CD1c-positive myeloid dendritic cell (primary cell): Measurements from ENCODE around the gene ADD1.
"Not testable (repeated sequence)": the region's sequence is repeated elsewhere in the genome, so short reads cannot be mapped to it uniquely, and the experiment has no call there.

ENCODE experiments used
- DNase-seq: peaks from one replicate; pipeline ENCODE4 v3.0.0-alpha.2; 2016; ENCODE audit errors: extremely low spot score

The ADD1 gene

GRCh38 chr4:2886161-2886560 lies 42.5 kb downstream of the ADD1 start:
- DNase-seq: no peak

- no peak for DNase-seq
Measured at GRCh38 chr4:2886622-2887021, 43.0 kb downstream of the ADD1 start.

GRCh38 chr4:2887343-2887742 lies 43.7 kb downstream of the ADD1 start:
- no peak for DNase-seq

- no peak for DNase-seq
Measured at GRCh38 chr4:2888886-2889285, 45.2 kb downstream of the ADD1 start.

- DNase-seq: no peak
Measured at GRCh38 chr4:2891294-2891693, 47.6 kb downstream of the ADD1 start.

GRCh38 chr4:2893772-2894171 lies 50.1 kb downstream of the ADD1 start:
- DNase-seq: no peak

- DNase-seq: no peak
Measured at GRCh38 chr4:2898001-2898400, 54.4 kb downstream of the ADD1 start.

GRCh38 chr4:2900741-2901140 lies 57.1 kb downstream of the ADD1 start:
- no peak for DNase-seq

GRCh38 chr4:2901186-2901585 lies 57.5 kb downstream of the ADD1 start:
- no peak for DNase-seq

GRCh38 chr4:2902126-2902525 lies 58.5 kb downstream of the ADD1 start:
- DNase-seq: no peak

GRCh38 chr4:2905544-2905943 lies 61.9 kb downstream of the ADD1 start:
- no peak for DNase-seq

- DNase-seq: no peak
Measured at GRCh38 chr4:2906218-2906617, 62.6 kb downstream of the ADD1 start.

- no peak for DNase-seq
Measured at GRCh38 chr4:2907226-2907625, 63.6 kb downstream of the ADD1 start.

GRCh38 chr4:2907706-2908293 lies 64.2 kb downstream of the ADD1 start:
- DNase-seq: no peak

- DNase-seq: no peak
Measured at GRCh38 chr4:2908686-2909085, 65.0 kb downstream of the ADD1 start.

GRCh38 chr4:2909583-2909982 lies 65.9 kb downstream of the ADD1 start:
- no peak for DNase-seq

GRCh38 chr4:2910409-2910808 lies 66.8 kb downstream of the ADD1 start:
- DNase-seq: no peak

- no peak for DNase-seq
Measured at GRCh38 chr4:2911868-2912267, 68.2 kb downstream of the ADD1 start.

- DNase-seq: no peak
Measured at GRCh38 chr4:2913168-2913567, 69.5 kb downstream of the ADD1 start.

GRCh38 chr4:2914256-2915126 lies 70.8 kb downstream of the ADD1 start:
- DNase-seq: no peak

GRCh38 chr4:2915789-2916188 lies 72.1 kb downstream of the ADD1 start:
- DNase-seq: no peak

- not testable (repeated sequence) for DNase-seq
Measured at GRCh38 chr4:2916696-2917095, 73.1 kb downstream of the ADD1 start.

- DNase-seq: not testable (repeated sequence)
Measured at GRCh38 chr4:2918300-2918699, 74.7 kb downstream of the ADD1 start.
